Lower lobe of right lung (tissue), 2 donors: ENCODE results near the gene APEX2. TPM values are rescaled to one million over a fixed set of nuclear protein-coding genes. Genes with fewer than 3 reads are reported as not detected.

Experiments
- ATAC-seq, 2 donors: fragments of 200-7000 bp; cut with Tn5 transposase; one replicate each; pipeline ENCODE4 v1.9.1; 2020 to 2022; ENCODE audit warnings: mild to moderate bottlenecking in 2 of 2, moderate library complexity in 2 of 2
- DNase-seq: peaks from one replicate; pipeline ENCODE4 v3.0.0-alpha.2; 2020
- H3K27ac ChIP-seq: fragments of 200-600 bp; one replicate; pipeline ENCODE4 v1.8.0; 2022
- H3K27me3 ChIP-seq: fragments of 200-600 bp; one replicate; pipeline ENCODE4 v1.8.0; 2022; ENCODE audit warnings: low read depth
- H3K36me3 ChIP-seq: fragments of 200-600 bp; one replicate; pipeline ENCODE4 v1.8.0; 2022; ENCODE audit warnings: mild to moderate bottlenecking
- H3K4me1 ChIP-seq: fragments of 200-600 bp; one replicate; pipeline ENCODE4 v1.8.0; 2022
- H3K4me3 ChIP-seq: fragments of 200-600 bp; one replicate; pipeline ENCODE4 v1.8.0; 2022; ENCODE audit warnings: mild to moderate bottlenecking
- H3K9me3 ChIP-seq: fragments of 200-600 bp; one replicate; pipeline ENCODE4 v1.8.0; 2022
- intact Hi-C: fragments of 100-400 bp; cut with DNase I; formaldehyde crosslinking; loops from one replicate; pipeline ENCODE4 v1.11.0; 2022
- total RNA-seq: library from RNA; stranded (reverse); fragmentation: NEBNext Ultra II Directional; extraction: Animal tissue kit (Norgen Biotek cat#: 25700); gene quantifications from one replicate; pipeline ENCODE4 v1.2.1, GENCODE V29; 2021
- TF ChIP-seq, protein P1 (sequence below): fragments of 200-600 bp; IDR thresholded peaks from one replicate; pipeline ENCODE4 v1.8.0; 2022; ENCODE audit warnings: antibody characterized with exemption, mild to moderate bottlenecking
- donor health status: DM: no; HTN: yes; CAD: no; lungs with severe emphysema.

Gene APEX2
- total RNA-seq, 1 donor from 2014 or later = 11.7 TPM

DNA sequence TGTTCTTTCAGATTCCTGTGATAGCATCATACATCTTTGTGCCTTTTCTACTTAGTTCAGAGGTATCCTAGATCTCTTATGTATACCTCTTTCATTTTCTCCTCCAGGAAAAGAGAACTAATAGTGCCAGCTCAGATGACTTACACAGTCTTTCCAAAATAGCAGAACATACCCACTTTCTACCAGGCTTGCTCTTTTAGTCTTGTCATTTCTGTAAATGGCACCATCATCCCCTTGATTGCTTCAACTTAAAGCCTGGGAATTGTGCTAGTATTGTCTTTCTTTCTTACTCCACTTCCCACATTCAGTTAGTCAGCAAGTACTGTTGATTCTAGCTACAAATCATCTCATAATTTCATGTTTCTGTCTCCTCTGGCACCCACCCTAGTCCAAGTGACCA is 5.1 kb downstream of the APEX2 start:
- Histone ChIP-seq H3K27ac (no peak overlapping the region), H3K36me3 (peaks cover 21% of the 10 kb centered on the region), H3K9me3 (no peaks in the 10 kb centered on the region)

DNA sequence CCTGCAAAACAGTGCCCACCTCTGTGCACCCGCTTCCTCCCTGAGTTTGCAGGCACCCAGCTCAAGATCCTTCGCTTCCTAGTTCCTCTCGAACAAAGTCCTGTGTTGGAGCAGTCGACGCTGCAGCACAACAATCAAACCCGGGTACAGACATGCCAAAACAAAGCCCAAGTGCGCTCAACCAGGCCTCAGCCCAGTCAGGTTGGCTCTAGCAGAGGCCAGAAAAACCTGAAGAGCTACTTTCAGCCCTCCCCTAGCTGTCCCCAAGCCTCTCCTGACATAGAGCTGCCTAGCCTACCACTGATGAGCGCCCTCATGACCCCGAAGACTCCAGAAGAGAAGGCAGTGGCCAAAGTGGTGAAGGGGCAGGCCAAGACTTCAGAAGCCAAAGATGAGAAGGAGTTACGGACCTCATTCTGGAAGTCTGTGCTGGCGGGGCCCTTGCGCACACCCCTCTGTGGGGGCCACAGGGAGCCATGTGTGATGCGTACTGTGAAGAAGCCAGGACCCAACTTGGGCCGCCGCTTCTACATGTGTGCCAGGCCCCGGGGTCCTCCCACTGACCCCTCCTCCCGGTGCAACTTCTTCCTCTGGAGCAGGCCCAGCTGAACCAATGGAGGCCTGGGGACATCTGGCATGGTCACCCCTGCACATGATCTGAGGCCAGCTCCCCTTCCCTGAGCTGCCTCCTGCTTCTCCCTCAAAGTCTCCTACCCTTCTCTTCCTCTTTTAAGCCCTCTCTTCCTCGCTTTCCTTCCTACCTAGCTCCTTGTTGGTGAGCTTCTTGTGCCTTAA is 6.9 kb downstream of the APEX2 start:
- ATAC-seq = no peak

More for the DNA sequence above, 5.1 kb downstream of the APEX2 start:
- Histone ChIP-seq H3K27me3 (no peaks in the 10 kb centered on the region), H3K4me3 (no peak overlapping the region), H3K4me1 (peaks cover 10% of the 10 kb centered on the region)
- no peak for ATAC-seq
- DNase-seq = no peak
- TF ChIP-seq, protein P1, sequence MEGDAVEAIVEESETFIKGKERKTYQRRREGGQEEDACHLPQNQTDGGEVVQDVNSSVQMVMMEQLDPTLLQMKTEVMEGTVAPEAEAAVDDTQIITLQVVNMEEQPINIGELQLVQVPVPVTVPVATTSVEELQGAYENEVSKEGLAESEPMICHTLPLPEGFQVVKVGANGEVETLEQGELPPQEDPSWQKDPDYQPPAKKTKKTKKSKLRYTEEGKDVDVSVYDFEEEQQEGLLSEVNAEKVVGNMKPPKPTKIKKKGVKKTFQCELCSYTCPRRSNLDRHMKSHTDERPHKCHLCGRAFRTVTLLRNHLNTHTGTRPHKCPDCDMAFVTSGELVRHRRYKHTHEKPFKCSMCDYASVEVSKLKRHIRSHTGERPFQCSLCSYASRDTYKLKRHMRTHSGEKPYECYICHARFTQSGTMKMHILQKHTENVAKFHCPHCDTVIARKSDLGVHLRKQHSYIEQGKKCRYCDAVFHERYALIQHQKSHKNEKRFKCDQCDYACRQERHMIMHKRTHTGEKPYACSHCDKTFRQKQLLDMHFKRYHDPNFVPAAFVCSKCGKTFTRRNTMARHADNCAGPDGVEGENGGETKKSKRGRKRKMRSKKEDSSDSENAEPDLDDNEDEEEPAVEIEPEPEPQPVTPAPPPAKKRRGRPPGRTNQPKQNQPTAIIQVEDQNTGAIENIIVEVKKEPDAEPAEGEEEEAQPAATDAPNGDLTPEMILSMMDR = no peak
- intact Hi-C loops = no loop called here

DNA sequence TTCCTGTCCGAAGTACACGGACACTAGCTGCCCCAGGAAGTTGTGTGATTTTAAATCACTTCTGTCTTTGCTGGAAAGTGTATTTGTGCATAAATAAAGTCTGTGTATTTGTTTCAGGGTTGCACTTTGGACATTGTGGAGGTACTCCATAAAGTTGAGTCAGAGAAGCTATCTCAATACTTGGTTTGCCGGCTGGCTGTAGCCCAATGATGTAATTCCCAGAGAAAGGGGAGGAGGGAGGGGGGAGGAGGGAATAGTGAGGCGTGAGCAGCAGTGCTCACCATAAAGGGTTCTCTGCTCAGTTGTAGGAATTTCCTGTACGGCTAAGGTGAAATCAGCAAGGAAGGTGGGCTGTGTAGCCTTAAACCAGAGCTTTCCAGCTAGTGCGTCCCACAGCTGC is 7.5 kb downstream of the APEX2 start:
- Histone ChIP-seq H3K36me3 (peaks cover 19% of the 10 kb centered on the region), H3K4me1 (peaks cover 6% of the 10 kb centered on the region), H3K4me3 (no peak overlapping the region), H3K27ac (no peak overlapping the region), H3K27me3 (no peaks in the 10 kb centered on the region), H3K9me3 (no peaks in the 10 kb centered on the region)
- TF ChIP-seq, protein P1 = no peak
- DNase-seq (no peak), ATAC-seq (peak; percentile 39 to 65)
- intact Hi-C loops = no loop called here

More for the DNA sequence above, 6.9 kb downstream of the APEX2 start:
- TF ChIP-seq, protein P1 = no peak
- Histone ChIP-seq H3K4me3 (no peak overlapping the region), H3K4me1 (peaks cover 6% of the 10 kb centered on the region), H3K36me3 (peaks cover 21% of the 10 kb centered on the region), H3K27me3 (no peaks in the 10 kb centered on the region), H3K9me3 (no peaks in the 10 kb centered on the region), H3K27ac (no peak overlapping the region)
- DNase-seq = no peak
- intact Hi-C loops = no loop called here

GRCh38 chrX:55008571-55009358 is 8.6 kb downstream of the APEX2 start:
- Histone ChIP-seq H3K4me1 (peaks cover 6% of the 10 kb centered on the region), H3K4me3 (no peak overlapping the region), H3K9me3 (no peaks in the 10 kb centered on the region), H3K27me3 (no peaks in the 10 kb centered on the region), H3K36me3 (peaks cover 11% of the 10 kb centered on the region), H3K27ac (no peak overlapping the region)
- intact Hi-C loops = no loop called here
- DNase-seq (no peak), ATAC-seq (peak; percentile 36 to 70)
- TF ChIP-seq, protein P1 = no peak

DNA sequence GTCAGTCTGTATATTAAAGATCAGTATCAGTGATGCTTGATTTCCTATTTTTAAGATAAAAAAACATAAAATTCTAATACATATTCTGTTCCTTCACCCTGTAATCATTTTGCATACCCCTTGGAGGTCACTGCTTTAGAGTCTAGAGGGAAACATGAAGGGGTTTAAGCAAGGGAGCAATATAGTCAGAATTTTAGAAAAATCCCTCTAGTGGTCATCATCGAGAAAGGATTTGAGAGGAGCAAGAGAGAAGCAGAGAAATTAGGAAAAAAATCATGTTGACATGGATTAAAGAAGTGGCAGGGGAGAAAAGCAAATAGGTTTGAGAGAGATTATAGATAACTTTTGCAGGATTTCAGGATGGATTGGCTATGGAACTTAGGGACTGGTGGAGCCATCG is 11.1 kb downstream of the APEX2 start:
- H3K4me1 ChIP-seq = peaks cover 6% of the 10 kb centered on the region
- TF ChIP-seq, protein P1 = peak; percentile 9
- no peak overlapping the region for H3K4me3 ChIP-seq
- no peak overlapping the region for H3K27ac ChIP-seq
- intact Hi-C loops = no loop called here
- H3K36me3 ChIP-seq = no peaks in the 10 kb centered on the region
- H3K27me3 ChIP-seq = no peaks in the 10 kb centered on the region
- ATAC-seq = no peak
- DNase-seq = no peak
- no peaks in the 10 kb centered on the region for H3K9me3 ChIP-seq
